HT1080 (cell line): ENCODE results near the gene NFIX. TPM values are rescaled to one million over a fixed set of nuclear protein-coding genes. Genes with fewer than 3 reads are reported as not detected.

Source experiments
- DNase-seq: peaks from one replicate; pipeline ENCODE4 v3.0.0-alpha.2; 2015; ENCODE audit warnings: low read depth
- total RNA-seq: library from RNA; depleted of rRNA; stranded (reverse); fragments of >200 nt; shearing (Covaris generic); gene quantifications from 2 replicates; pipeline ENCODE4 v1.2.3, GENCODE V29; 2014

The NFIX gene
- total RNA-seq, 1 experiment from 2014 or later: 21.7 TPM

DNA sequence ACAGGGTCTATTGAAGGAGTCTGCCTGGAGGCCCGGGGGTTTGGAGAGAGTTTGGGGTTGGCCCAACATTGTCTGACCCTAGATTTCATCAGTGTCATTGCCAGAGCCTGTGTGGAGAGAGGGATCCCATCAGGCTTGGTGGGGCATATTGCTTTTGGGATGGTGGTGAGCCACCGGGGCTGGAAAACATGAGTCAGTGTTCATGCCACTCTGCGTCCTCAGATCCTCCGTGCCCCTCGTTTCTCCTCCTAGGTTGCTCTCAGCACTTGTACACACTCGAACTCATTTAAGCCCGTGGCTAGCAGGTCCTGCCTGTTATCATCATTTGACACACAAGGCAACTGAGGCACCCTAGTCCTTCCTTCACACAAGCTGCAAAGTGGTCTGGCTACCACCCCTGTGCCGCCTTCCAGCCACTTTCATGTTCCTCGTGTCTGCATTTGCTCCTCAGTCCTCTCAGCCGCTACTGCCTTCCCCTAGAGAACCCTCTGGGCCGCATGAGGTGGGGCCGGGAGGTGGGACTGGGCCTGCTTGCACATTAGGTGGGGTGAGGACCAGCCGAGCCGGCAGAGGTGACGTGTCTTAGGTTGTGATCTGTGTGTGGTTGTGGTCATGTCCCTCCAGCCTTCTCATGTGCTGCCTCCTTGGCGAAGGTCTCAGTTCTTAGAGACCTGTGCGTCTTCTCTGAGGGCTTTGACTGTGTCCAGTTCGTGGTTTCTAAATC is 126.4 kb downstream of the NFIX start:
- no peak for DNase-seq

DNA sequence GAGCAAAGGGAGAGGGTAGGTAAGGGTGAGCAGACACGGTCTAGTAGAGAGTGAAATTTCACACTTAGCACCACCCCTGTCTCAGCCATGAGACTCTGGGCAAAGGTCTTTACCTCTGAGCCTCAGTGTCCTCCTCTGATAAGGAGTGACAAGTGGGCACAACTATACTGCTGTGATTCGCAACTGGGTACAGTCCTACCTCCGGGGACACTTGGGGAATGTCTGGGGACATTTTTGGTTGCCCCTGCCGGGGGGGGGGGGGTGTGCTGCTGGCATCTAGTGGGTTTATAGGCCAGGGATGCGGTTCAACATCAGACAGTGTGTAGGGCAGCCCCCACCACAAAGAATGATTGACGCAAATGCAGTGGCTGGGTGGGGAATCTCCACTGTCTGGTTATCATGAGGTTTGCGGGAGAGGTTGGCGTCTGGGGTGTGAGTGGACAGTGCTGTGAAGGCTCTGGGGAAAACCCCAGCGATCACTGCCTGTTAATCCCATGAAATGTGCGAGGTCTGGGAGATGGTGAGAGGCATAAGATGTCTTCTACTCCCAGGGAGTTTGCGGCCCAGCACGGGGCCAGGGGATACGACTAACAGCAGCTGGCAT is 127.1 kb downstream of the NFIX start:
- no peak for DNase-seq

DNA sequence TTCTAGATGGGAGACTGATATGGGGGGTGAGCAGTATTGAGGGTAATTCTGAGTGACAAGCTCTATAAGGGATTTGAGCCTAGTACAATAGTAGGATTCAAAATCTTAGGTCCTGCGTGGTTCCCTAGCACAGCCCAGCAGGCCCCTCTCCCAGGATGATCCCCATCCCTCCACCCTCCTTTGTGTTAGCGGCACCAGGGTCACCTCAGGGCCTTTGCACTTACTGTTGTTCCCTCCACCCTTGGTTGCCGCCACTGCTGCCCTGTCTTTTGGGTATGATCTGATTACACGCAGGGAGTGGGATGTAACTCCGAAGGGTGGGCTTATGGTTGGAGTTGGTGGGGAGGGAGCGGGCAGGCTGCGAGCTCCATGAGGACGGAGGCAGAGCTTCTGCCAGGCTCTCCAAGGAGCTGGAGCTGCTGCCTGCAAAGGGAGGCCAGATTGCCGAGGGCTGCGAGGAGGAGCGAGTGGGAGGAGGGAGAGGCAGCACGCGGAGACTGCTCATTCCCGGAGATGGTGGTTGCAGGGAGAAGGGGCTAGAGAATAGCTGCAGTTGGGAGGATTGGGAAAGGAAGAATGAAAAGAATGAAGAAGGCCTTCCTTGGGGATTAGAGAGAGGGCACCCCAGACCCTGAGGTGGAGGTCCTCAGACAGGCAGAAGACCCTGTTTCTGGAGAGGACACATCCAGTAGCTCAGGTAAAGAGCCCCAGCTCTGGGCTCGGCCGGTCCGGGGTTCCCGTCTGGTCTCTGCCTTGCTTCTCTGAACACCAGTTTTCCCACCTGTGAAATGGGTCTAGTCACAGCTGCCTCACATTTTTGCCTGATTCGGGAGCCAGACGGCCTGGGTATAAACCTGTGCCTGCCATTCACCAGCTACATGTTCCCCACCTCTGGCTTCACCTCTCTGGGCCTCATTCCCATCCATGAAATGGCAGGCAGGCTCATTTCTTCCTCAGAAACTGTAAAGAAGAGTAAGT is 128.0 kb downstream of the NFIX start:
- DNase-seq: no peak

DNA sequence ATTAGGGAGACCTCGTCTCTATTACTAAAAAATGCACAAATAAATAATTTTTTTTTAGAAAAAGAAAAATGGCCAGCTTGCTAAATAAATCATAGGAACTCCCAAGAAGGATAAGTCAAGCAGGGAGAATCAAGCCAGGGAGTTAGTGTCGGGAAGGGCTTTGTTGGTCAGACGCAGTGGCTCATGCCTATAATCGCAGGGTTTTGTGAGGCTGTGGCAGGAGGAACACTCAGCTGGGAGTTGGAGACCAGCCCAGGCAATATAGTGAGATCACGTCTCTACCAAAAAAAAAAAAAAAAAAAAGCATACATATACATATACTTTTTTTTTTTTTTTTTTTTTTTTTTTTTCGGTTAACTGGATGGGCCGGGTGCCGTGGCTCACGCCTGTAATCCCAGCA is 131.8 kb downstream of the NFIX start:
- no peak for DNase-seq

DNA sequence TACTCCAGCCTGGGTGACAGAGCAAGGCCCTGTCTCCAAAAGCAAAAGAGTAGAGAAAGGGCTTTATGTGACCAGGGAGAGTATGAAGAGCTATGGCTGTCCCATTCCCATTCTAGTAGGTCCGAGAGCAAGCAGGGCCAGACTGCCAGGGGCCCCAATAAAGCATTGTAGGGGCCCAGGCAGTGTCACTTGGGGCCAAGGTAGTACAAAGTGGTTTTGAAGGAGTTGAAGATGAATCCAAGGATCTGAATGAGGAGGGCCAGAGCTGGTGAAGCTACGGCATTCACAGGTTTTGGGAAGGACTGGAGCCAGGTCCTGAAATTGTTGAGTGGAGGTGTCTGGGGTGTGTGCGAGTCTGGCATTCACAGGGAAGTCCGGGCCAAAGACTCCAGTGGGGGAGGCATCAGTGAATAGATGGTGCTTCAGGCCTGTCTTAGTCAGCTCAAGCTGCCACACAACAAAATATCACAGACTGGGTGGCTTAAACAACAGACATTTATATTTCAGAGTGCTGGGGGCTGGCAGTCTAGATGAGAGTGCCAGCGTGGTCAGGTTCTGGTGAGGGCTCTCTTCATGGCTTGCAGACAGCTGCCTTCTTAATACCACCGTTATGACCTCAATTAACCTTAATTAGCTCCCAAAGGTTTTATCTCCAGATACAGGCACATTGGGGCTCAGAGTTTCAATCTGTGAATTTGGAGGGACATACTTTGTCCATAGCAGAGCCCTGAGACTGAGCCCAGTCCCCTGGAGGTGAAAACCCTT is 132.7 kb downstream of the NFIX start:
- no peak for DNase-seq

DNA sequence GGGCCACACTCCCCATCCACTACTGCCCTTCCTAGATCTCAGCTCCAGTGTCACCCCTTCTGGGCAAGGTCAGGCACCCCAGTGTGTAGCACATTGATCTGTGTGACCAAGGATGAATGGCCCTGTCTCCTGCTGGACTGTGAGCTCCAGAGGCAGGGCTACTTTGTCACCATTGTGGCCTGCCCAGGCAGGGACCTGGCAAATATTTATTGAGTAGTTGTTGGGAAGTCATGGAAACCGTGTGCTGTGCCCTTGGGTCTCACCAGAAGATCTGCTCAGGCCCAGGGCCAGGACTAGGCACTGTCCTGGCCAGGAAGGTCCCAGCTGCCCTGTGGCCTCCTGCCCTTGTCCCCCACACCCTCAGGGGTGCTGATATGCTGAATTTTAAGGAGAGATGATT is 133.3 kb downstream of the NFIX start:
- no peak for DNase-seq

DNA sequence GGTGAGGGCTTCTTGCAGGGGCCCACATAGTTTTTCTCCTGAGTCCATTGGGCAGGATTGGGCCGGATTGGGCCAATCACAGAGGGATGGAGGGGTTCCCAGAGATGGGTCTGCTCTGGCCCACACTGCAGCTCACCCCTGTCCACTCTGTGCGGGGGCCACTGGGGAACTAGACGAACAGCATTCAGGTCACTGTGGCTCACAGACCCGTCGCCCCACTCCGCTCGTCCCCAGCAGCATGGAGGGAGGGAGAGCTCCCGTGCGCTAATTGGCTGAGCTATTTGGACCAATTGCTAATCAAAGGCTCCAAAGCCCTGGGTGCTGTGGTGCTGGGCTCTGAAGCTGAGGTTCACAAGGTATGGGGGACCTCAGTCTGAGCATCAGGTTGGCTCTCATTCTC is 134.1 kb downstream of the NFIX start:
- no peak for DNase-seq

DNA sequence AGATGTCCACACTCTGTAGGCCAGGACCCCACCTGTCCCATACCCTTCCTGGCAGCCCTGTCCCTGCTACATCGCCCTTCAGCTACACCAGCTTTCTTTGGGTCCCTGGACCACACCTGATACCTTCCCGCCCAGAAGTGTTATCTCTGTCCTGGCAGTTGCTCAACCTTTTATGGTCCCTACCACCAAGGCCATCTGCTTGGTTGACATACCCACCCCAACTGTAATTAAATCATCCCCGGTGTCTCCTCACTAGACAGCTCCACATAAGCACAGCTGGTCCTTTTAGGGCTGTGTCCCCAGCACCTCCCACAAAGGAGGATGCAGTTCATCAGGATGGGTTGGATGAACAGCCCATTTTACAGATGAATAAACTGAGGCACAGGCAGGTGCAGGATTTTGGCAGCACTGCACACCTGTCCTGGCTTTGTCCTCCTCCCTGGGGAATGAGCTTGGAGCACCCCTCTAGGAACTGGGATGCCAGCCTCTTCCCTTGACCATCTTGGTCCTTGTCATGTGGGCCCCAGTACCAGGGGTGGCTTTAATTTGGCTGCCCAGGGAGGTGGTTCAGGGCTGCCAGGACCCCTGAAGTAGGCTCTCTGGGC is 135.7 kb downstream of the NFIX start:
- DNase-seq: no peak

DNA sequence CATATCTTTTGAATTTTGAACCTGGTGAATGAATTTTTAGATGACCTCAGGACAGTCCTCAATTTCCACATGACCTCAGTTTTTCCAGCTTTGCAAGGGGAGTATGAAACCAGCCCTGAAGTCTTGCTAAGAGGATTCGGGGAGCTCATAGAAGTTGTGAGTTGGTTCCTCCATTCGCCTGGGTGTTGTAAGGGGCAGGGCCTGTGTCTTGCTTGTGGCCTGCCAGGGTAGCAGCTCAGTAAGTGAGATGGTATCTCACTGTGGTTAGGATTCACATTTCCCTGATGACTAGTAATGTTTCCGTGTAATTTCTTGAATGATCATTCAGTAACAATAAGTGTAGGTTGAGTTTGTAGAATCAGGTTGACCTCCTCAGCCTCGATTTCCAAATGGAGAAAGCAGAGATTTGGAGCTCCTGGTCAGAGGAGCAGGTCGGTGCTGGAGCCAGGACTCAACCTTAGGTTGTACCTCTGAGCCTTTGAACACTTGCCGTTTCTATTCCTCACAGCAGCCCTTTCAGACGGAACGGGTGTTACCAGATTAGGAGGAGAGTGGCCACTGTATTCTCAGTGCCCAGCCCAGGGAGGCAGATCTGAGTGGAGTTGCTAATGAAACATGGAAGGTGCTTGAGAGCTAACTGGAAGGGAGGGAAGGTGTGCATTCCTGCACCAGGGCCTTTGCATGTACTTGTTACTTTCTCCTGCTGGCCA is 137.4 kb downstream of the NFIX start:
- DNase-seq: peak; percentile 56

DNA sequence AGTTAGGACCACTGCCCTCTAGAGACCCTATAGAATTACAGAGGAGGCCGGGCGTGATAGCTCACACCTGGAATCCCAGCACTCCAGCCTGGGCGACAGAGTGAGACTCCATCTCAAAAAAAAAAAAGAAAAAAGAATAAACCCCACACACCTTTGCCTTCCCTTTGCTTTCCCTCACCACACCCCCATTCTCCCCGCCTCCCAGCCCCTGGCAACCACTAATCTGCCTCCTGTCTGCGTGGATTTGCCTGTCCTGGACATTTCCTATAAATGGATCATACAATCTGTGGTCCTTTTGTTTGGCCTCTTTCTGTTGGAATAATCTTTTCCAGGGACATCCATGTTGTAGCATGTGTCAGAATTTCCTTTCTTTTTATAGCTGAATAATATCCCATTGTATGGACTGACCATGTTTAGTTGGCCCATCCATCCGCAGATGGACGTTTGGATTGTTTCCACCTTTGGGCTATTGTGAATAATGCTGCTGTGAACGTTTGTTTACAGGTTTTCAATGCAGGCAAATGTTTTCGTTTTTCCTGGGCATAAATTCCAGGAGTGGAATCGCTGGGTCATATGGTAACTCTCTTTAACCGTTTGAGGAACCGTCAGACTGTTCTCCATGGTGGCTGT is 138.1 kb downstream of the NFIX start:
- no peak for DNase-seq

DNA sequence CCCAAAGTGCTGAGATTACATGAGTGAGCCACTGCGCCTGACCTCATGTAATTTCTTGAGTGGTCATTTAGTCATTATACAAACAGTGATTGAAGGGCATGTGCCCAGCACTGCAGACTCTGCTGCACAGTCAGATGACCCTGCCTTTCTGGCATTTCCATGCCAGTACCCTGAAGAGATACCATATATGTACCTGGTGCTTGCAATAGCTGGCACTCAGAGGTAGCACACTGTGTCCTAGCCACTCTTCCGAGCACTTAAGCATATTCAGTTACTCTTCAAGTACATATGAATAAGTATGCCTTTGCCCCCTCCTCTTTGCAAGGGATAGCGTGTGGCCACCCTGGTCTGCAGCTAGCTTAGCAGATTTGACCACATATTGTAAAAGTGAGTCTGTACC is 139.4 kb downstream of the NFIX start:
- DNase-seq: no peak

DNA sequence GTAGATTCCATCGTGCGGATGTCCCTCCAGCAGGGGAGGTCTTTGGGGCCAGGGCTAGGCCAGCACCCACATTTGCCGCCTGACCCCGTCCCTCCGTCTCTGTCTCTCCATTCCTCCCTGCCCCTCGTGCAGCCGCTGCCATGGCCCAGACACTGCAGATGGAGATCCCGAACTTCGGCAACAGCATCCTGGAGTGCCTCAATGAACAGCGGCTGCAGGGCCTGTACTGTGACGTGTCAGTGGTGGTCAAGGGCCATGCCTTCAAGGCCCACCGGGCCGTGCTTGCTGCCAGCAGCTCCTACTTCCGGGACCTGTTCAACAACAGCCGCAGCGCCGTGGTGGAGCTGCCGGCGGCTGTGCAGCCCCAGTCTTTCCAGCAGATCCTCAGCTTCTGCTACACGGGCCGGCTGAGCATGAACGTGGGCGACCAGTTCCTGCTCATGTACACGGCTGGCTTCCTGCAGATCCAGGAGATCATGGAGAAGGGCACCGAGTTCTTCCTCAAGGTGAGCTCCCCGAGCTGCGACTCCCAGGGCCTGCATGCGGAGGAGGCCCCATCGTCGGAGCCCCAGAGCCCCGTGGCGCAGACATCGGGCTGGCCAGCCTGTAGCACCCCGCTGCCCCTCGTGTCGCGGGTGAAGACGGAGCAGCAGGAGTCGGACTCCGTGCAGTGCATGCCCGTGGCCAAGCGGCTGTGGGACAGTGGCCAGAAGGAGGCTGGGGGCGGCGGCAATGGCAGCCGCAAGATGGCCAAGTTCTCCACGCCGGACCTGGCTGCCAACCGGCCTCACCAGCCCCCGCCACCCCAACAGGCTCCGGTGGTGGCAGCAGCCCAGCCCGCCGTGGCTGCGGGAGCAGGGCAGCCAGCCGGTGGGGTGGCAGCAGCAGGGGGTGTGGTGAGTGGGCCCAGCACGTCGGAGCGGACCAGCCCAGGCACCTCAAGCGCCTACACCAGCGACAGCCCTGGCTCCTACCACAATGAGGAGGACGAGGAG is 140.1 kb downstream of the NFIX start:
- no peak for DNase-seq

DNA sequence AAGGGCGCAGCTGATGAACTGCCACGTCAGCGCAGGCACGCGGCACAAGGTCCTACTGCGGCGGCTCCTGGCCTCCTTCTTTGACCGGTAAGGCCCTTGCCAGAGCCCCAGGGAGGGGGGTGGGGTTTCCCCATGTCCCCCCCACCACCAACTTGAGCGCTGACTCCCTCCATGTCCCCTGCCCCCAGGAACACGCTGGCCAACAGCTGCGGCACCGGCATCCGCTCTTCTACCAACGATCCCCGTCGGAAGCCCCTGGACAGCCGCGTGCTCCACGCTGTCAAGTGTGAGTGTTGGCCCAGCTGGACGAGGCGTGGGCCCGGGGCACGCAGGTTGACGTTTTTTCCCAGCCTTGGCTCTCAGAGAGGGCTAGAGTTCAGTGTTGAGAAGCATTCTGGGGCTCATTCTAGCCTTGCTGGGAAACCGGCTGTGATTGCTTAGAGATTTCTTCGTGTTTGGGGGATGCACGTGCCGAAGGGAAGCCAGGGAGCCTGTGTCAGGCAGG is 142.1 kb downstream of the NFIX start:
- no peak for DNase-seq

DNA sequence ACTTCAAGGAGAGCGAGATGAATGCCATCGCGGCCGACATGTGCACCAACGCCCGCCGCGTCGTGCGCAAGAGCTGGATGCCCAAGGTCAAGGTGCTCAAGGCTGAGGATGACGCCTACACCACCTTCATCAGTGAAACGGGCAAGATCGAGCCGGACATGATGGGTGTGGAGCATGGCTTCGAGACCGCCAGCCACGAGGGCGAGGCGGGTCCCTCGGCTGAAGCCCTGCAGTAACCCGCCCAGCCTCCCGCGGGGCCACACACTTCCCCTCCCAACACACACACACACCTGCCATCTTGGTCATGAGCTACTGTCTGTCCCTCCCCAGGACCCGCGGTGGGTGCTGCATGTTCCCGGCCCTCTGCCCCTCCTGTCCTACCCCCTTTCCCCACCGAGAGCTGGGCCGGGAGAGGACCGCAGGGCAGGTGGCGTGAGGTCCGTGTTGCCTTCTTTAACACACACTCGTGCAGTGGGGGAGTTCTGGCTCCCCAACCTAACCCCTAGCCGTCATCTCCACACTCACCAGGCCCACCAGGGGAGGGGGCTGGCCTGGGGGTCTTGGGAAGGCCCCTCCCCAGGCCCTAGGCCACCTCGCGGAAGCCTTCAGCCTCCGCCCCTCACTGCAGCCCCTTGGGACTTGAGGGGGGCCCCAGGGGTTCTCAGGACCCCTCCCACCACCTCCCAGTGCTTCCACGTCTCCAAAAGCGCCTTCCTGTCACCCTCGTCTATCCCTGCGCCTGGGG is 143.1 kb downstream of the NFIX start:
- DNase-seq: no peak

DNA sequence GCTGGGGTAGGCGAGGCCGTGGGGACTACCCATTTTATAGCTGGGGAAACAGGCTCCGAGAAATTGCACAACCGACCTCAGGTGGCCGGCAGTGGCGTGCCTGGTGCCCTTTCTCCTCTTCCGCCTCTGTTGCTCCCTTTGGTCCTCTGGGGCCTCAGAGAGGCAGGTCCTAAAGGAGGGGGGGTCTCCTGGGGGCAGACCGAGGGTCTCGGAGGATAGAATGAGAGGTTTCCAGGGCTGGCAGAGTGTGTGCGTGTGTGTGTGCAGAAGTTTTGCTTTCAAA is 143.6 kb downstream of the NFIX start:
- DNase-seq: no peak

DNA sequence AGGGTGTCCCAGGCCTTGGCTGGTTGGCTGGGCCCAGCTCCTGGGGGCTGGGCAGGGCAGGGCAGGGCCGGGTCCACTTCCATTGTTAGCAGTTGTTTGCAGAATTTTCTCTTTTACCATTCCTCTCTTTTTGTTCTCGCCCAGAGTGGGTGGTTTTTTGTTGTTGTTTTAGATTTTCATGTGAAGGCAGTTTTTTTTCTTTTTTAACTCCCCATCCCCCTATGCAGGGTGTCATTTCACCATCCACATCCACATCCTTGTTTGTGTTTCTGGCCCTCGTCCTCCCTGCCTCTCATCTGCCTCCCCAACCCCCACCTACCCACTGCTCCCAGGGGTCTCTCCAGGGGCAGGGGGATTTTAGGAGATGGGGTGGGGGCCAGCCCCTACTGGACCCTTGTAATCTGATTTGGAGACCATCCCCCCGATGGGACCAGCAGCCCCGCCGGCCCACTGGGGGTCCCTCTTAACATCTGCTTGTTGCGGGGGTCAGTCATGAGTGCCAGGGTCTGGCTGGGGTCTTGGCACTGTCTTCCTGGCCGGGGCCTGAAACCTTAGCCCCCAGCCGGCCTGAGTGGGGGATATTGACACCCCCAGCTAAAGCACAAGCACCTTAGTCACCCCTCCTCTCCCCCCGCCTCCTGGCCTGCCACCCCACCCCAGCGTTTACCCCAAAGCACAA is 144.5 kb downstream of the NFIX start:
- DNase-seq: no peak
